Measurements from ENCODE around the gene METTL25B. TPM values are rescaled to one million over a fixed set of nuclear protein-coding genes. Genes with fewer than 3 reads are reported as not detected.
A peak's percentile ranks its signal among the peaks of the same experiment; 100 is the strongest.

The METTL25B gene
- total and polyA plus RNA-seq, 10 of the 15 experiments (the other 5 are each of a cell fraction or from before 2014, with no cell fraction given) = 5.9 to 25.2 (median 13.5) TPM

DNA sequence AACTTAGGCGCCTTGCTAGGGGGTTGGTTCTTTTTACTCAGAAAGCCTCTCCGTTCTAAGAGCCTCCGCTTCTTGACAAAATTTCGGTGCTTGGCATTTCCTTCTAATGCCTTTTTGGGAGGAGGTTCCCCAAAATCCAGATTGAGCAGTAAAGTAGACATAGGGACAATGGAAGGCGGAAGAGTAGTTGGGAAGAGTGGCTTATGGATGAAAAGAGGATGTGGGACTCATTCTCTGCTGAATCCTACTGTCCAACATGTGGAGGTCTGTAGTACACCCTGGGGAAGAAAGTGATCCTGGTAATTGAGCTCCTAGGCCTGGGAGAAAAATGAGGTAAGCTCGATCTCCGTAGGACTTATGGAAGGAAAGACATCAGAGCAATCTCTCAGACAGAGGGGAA, 777 bp upstream of the METTL25B start:
- H3K9ac ChIP-seq (ENCODE audit: control insufficient read depth, insufficient read depth, low read length) = peak overlapping the region; percentile 98
- DNase-seq (ENCODE audit: low read depth, low spot score) = no peak
- in situ Hi-C loops (cut with MboI) (no loop called here), intact Hi-C loops (cut with micrococcal nuclease; ENCODE audit: unreplicated experiment) (loop anchor here (2.0 to 10.0 kb wide), 3 partner anchors 25 to 103 kb away; no protein-coding TSS in a partner anchor)
- peak overlapping the region; percentile 100 for H3K4me3 ChIP-seq
- no peaks in the 10 kb centered on the region for H3K9me3 ChIP-seq (replicated peaks; ENCODE audit: control insufficient read depth, insufficient read depth, low read length)
- peaks cover 12 to 23% of the 10 kb centered on the region in 2 experiments for H3K36me3 ChIP-seq (ENCODE audit: control insufficient read depth in 2 of 2, insufficient read depth in 2 of 2, low read length in 1 of 2)
- POLR2A ChIA-PET = interaction anchor here (0.9 to 7.0 kb wide), 12 partner anchors 7 to 133 kb away, joined by 3 to 75 read pairs (median 8); partner anchors contain the start of genes HDGF, MRPL24 and PRCC
- SMC1A ChIA-PET (ENCODE audit: uncharacterized antibody, unreplicated experiment) = interaction anchor here (0.8 to 10.0 kb wide), 27 partner anchors 13 to 270 kb away, joined by 3 to 168 read pairs (median 15); partner anchors contain the start of genes CRABP2, HDGF, INSRR and MRPL24
- RAD21 ChIA-PET (ENCODE audit: unreplicated experiment) = interaction anchor here (1.2 to 7.1 kb wide), 20 partner anchors 13 to 163 kb away, joined by 3 to 173 read pairs (median 16); partner anchors contain the start of genes CRABP2, HDGF, INSRR and MRPL24
- CTCF ChIA-PET = interaction anchor here (0.6 to 11.2 kb wide), 33 partner anchors 10 to 448 kb away, joined by 3 to 433 read pairs (median 12); partner anchors contain the start of genes CRABP2, HDGF, INSRR and MRPL24
- H3K4me2 ChIP-seq (ENCODE audit: control insufficient read depth, insufficient read depth) = peak overlapping the region; percentile 99
- no peak for TF ChIP-seq NFYA (IDR thresholded peaks at IDR 0.05; ENCODE audit: borderline replicate concordance, low read depth, low read length)
- TF ChIP-seq, protein P1, sequence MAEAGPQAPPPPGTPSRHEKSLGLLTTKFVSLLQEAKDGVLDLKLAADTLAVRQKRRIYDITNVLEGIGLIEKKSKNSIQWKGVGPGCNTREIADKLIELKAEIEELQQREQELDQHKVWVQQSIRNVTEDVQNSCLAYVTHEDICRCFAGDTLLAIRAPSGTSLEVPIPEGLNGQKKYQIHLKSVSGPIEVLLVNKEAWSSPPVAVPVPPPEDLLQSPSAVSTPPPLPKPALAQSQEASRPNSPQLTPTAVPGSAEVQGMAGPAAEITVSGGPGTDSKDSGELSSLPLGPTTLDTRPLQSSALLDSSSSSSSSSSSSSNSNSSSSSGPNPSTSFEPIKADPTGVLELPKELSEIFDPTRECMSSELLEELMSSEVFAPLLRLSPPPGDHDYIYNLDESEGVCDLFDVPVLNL (IDR thresholded peaks at IDR 0.05; ENCODE audit: low read depth, low read length) = no peak
- peak; percentile 51; the same call in 1 of the 2 replicates for TF ChIP-seq SPI1 (IDR thresholded peaks at IDR 0.05; ENCODE audit: borderline replicate concordance, insufficient read depth, low read depth, low read length)
- H3K79me2 ChIP-seq (ENCODE audit: control insufficient read depth, insufficient read depth, low read length) = peaks cover 73% of the 10 kb centered on the region
- no peak overlapping the region for H2AFZ ChIP-seq (ENCODE audit: control insufficient read depth, low read depth, low read length)
- no peak for FAIRE-seq
- H4K20me1 ChIP-seq (ENCODE audit: control insufficient read depth, insufficient read depth) = peaks cover 7% of the 10 kb centered on the region
- H3K27me3 ChIP-seq (replicated peaks in 1 of 2; ENCODE audit: control insufficient read depth in 2 of 2, insufficient read depth in 2 of 2, low read length in 1 of 2) = no peaks in the 10 kb centered on the region
- no TSS peak for BruUV-seq (replicated peaks)
- 0% methylated on average over 7 of the region's 7 CpGs for WGBS (ENCODE audit: insufficient coverage, insufficient replicate concordance, low lambda C conversion rate, missing lambda C conversion rate)
- H3K27ac ChIP-seq (ENCODE audit: control insufficient read depth, insufficient read depth) = peak overlapping the region; percentile 91
- H3K4me1 ChIP-seq (ENCODE audit: control insufficient read depth, insufficient read depth, low read length) = peaks cover 14% of the 10 kb centered on the region
- ATAC-seq = no peak

All from GM12878 (cell line).